SK-MEL-5 (cell line): ENCODE results near the gene EDC4. TPM values are rescaled to one million over a fixed set of nuclear protein-coding genes. Genes with fewer than 3 reads are reported as not detected.
"Not testable (repeated sequence)": the region's sequence is repeated elsewhere in the genome, so short reads cannot be mapped to it uniquely, and the experiment has no call there.

Experiments
- DNase-seq: peaks from one replicate; pipeline ENCODE4 v3.0.0-alpha.2; 2016; ENCODE audit warnings: low read depth, low spot score
- in situ Hi-C: cut with HindIII; loops from 2 replicates; pipeline ENCODE4 v1.10.0; 2016; ENCODE audit warnings: low sequenced_read_pairs, high pct_unique_total_duplicates, low pct_unique_long_range_greater_than_20kb
- total RNA-seq: library from RNA; depleted of rRNA; stranded (reverse); fragments of >200 nt; shearing (Covaris generic); gene quantifications from 2 replicates; pipeline ENCODE4 v1.2.3, GENCODE V29; 2014

Gene EDC4
- total RNA-seq, 1 experiment from 2014 or later = 26.3 TPM

GRCh38 chr16:67846320-67847063, 26.4 kb upstream of the EDC4 start, which contains the start of gene NUTF2:
TSS of gene NUTF2 (plus strand) at chr16:67846933. CDS start at chr16:67865131, 18,198 bp downstream.
- in situ Hi-C loops = no loop called here
- peak; percentile 93 for DNase-seq

- in situ Hi-C loops = no loop called here
- DNase-seq = no peak
Observed at GRCh38 chr16:67847064-67847861, 25.6 kb upstream of the EDC4 start, which contains the start of gene CENPT. TSS of gene CENPT (minus strand) at chr16:67847693. CDS start at chr16:67833859, 13,834 bp downstream.

GRCh38 chr16:67848118-67848517, 24.7 kb upstream of the EDC4 start:
- in situ Hi-C loops = no loop called here
- DNase-seq = no peak

- in situ Hi-C loops = no loop called here
- no peak for DNase-seq
Observed at GRCh38 chr16:67853670-67854069, 19.2 kb upstream of the EDC4 start.

- no peak for DNase-seq
- in situ Hi-C loops = no loop called here
Observed at GRCh38 chr16:67855789-67856188, 17.1 kb upstream of the EDC4 start.

GRCh38 chr16:67856927-67857546, 15.8 kb upstream of the EDC4 start:
- DNase-seq = no peak
- in situ Hi-C loops = no loop called here

- in situ Hi-C loops = no loop called here
- DNase-seq = no peak
Observed at GRCh38 chr16:67857547-67858233, 15.2 kb upstream of the EDC4 start.

GRCh38 chr16:67858500-67858899, 14.4 kb upstream of the EDC4 start:
- no peak for DNase-seq
- in situ Hi-C loops = no loop called here

GRCh38 chr16:67860589-67861398, 12.1 kb upstream of the EDC4 start:
- in situ Hi-C loops = no loop called here
- peak; percentile 37 for DNase-seq

- in situ Hi-C loops = no loop called here
- DNase-seq = no peak
Observed at GRCh38 chr16:67861877-67862276, 11.0 kb upstream of the EDC4 start.

GRCh38 chr16:67862623-67863583, 9.9 kb upstream of the EDC4 start:
- in situ Hi-C loops = no loop called here
- no peak for DNase-seq

GRCh38 chr16:67864044-67864443, 8.8 kb upstream of the EDC4 start:
- in situ Hi-C loops, DNase-seq: not testable (repeated sequence)

GRCh38 chr16:67864594-67864993, 8.3 kb upstream of the EDC4 start:
- in situ Hi-C loops = no loop called here

GRCh38 chr16:67865318-67865717, 7.5 kb upstream of the EDC4 start:
- in situ Hi-C loops = no loop called here
- peak; percentile 80 for DNase-seq

More at GRCh38 chr16:67864594-67864993, 8.3 kb upstream of the EDC4 start:
- no peak for DNase-seq

GRCh38 chr16:67868290-67868689, 4.6 kb upstream of the EDC4 start:
- DNase-seq = no peak
- in situ Hi-C loops = no loop called here

GRCh38 chr16:67869653-67870052, 3.2 kb upstream of the EDC4 start:
- in situ Hi-C loops = no loop called here
- DNase-seq = no peak
